Activated CD8-positive, alpha-beta T cell treated with anti-CD3 and anti-CD28 coated beads for 36 hours (primary cell): ENCODE data around the gene DCDC2B. TPM values are rescaled to one million over a fixed set of nuclear protein-coding genes. Genes with fewer than 3 reads are reported as not detected.

Source experiments
- ATAC-seq: fragments of 200-7000 bp; cut with Tn5 transposase; one replicate; pipeline ENCODE4 v1.10.0; 2021; ENCODE audit warnings: mild to moderate bottlenecking, moderate library complexity
- CTCF ChIA-PET: fragments of 350-600 bp; sonication (Branson Sonifier 250); formaldehyde crosslinking; loops from one replicate; lab custom pipeline; 2021; ENCODE audit warnings: antibody characterized with exemption; lab: Charles Lee
- POLR2A ChIA-PET: fragments of 350-600 bp; sonication (Branson Sonifier 250); formaldehyde crosslinking; loops from one replicate; lab custom pipeline; 2021; ENCODE audit warnings: antibody characterized with exemption; lab: Charles Lee
- DNase-seq: peaks from one replicate; pipeline ENCODE4 v3.0.0-alpha.2; 2020
- H3K27ac Mint-ChIP-seq: one replicate; pipeline ENCODE4 v1.8.0; 2021; ENCODE audit warnings: mild to moderate bottlenecking, mixed read lengths
- H3K27me3 Mint-ChIP-seq: one replicate; pipeline ENCODE4 v1.8.0; 2021; ENCODE audit warnings: mixed read lengths
- H3K36me3 Mint-ChIP-seq: one replicate; pipeline ENCODE4 v1.8.0; 2021; ENCODE audit warnings: low read depth, mixed read lengths
- H3K4me1 Mint-ChIP-seq: one replicate; pipeline ENCODE4 v1.8.0; 2021; ENCODE audit warnings: low read depth, mixed read lengths
- H3K4me3 Mint-ChIP-seq: one replicate; pipeline ENCODE4 v1.8.0; 2021; ENCODE audit warnings: mild to moderate bottlenecking, moderate library complexity, mixed read lengths
- H3K9me3 Mint-ChIP-seq: one replicate; pipeline ENCODE4 v1.8.0; 2021; ENCODE audit warnings: mixed read lengths
- intact Hi-C: fragments of 100-400 bp; cut with micrococcal nuclease; formaldehyde crosslinking; loops from one replicate; pipeline ENCODE4 v1.10.0; 2022
- total RNA-seq, 2 experiments: library from RNA; stranded (reverse); gene quantifications; one replicate each; pipeline ENCODE4 v1.2.3, GENCODE V29; 2021
- TF ChIP-seq, protein P1 (sequence below): fragments of 200-600 bp; IDR thresholded peaks from one replicate; pipeline ENCODE4 v1.8.0; 2022; ENCODE audit warnings: antibody characterized with exemption, mild to moderate bottlenecking

The DCDC2B gene
- total RNA-seq, 2 experiments from 2014 or later: not detected

GRCh38 chr1:32240140-32240951 is 31.5 kb downstream of the DCDC2B start:
- intact Hi-C loops: no loop called here
- DNase-seq: peak; percentile 67
- TF ChIP-seq, protein P1, sequence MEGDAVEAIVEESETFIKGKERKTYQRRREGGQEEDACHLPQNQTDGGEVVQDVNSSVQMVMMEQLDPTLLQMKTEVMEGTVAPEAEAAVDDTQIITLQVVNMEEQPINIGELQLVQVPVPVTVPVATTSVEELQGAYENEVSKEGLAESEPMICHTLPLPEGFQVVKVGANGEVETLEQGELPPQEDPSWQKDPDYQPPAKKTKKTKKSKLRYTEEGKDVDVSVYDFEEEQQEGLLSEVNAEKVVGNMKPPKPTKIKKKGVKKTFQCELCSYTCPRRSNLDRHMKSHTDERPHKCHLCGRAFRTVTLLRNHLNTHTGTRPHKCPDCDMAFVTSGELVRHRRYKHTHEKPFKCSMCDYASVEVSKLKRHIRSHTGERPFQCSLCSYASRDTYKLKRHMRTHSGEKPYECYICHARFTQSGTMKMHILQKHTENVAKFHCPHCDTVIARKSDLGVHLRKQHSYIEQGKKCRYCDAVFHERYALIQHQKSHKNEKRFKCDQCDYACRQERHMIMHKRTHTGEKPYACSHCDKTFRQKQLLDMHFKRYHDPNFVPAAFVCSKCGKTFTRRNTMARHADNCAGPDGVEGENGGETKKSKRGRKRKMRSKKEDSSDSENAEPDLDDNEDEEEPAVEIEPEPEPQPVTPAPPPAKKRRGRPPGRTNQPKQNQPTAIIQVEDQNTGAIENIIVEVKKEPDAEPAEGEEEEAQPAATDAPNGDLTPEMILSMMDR: peak; percentile 33
- ATAC-seq: peak; percentile 65
- Mint-ChIP-seq H3K4me1 (peaks cover 17% of the 10 kb centered on the region), H3K4me3 (peak overlapping the region; percentile 80), H3K36me3 (peaks cover 2% of the 10 kb centered on the region), H3K27me3 (no peaks in the 10 kb centered on the region), H3K27ac (peak overlapping the region; percentile 59), H3K9me3 (no peaks in the 10 kb centered on the region)
- CTCF ChIA-PET: interaction anchor here (0.9 to 4.3 kb wide), 14 partner anchors 9 to 161 kb away, joined by 3 to 56 read pairs (median 6); partner anchors contain the start of genes FAM167B, HDAC1, IQCC and LCK
- POLR2A ChIA-PET: interaction anchor here (0.6 to 5.4 kb wide), 22 partner anchors 9 to 96 kb away, joined by 3 to 84 read pairs (median 4); partner anchors contain the start of genes HDAC1, IQCC, LCK and MARCKSL1

DNA sequence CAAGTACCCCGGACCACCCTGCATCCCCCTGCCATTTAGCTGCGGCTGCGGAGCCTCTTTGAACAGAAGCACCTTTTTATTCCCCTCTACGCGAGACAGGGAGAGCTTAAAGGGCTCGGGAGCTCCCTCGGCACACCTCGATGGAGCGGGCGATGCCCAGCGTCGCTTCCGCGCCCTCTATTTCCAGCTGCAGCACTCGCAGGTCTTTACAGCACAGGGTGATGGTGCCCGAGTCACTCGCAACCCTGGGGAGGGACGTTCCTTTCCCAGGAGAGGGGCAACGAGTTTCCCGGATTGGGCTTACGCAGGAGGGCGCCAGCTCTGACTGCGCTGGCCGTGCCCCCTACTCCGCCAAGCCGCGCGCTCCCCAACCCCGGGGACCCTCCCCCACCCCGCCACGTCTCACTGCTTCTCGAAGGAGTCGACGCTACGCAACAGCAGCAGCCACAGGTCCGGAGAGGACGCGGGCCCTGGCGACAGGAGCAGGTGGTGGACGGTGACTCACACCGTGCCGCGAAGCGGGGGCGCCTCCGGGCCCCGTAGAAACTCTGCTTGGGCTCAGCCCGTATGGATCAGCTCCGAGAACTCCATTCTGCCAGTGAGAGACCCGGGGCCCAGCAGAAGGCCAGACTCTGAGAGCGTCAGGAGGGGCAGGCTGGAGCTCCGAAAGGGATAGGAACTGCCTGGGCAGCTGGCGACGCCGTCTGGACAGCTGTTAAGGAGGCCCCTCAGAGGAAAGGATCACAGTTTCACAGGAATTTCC is 32.3 kb downstream of the DCDC2B start:
- no peaks in the 10 kb centered on the region for H3K27me3 Mint-ChIP-seq
- CTCF ChIA-PET: interaction anchor here (0.9 to 4.3 kb wide), 14 partner anchors 10 to 160 kb away, joined by 3 to 56 read pairs (median 6); partner anchors contain the start of genes FAM167B, HDAC1, IQCC and LCK
- H3K36me3 Mint-ChIP-seq: peaks cover under 1% of the 10 kb centered on the region
- peaks cover 18% of the 10 kb centered on the region for H3K4me1 Mint-ChIP-seq
- POLR2A ChIA-PET: interaction anchor here (0.7 to 5.4 kb wide), 16 partner anchors 10 to 76 kb away, joined by 3 to 84 read pairs (median 4); partner anchors contain the start of genes HDAC1, IQCC and LCK
- peak overlapping the region; percentile 59 for H3K27ac Mint-ChIP-seq
- peak; percentile 66 for DNase-seq
- intact Hi-C loops: no loop called here
- no peaks in the 10 kb centered on the region for H3K9me3 Mint-ChIP-seq
- TF ChIP-seq, protein P1: no peak
- peak; percentile 70 for ATAC-seq
- peak overlapping the region; percentile 80 for H3K4me3 Mint-ChIP-seq

- Mint-ChIP-seq H3K9me3 (no peaks in the 10 kb centered on the region), H3K27me3 (no peaks in the 10 kb centered on the region), H3K27ac (peak overlapping the region; percentile 46), H3K36me3 (no peaks in the 10 kb centered on the region), H3K4me1 (peaks cover 27% of the 10 kb centered on the region), H3K4me3 (no peak overlapping the region)
- POLR2A ChIA-PET: interaction anchor here (0.8 to 5.4 kb wide), 5 partner anchors 9 to 61 kb away, joined by 3 to 84 read pairs (median 4); partner anchors contain the start of gene LCK
- ATAC-seq: no peak
- CTCF ChIA-PET: interaction anchor here (0.8 to 4.3 kb wide), 5 partner anchors 8 to 27 kb away, joined by 3 to 28 read pairs (median 4); partner anchors contain the start of gene LCK
- DNase-seq: no peak
- intact Hi-C loops: no loop called here
- TF ChIP-seq, protein P1: no peak
Observed at GRCh38 chr1:32242341-32242851, 33.5 kb downstream of the DCDC2B start.

DNA sequence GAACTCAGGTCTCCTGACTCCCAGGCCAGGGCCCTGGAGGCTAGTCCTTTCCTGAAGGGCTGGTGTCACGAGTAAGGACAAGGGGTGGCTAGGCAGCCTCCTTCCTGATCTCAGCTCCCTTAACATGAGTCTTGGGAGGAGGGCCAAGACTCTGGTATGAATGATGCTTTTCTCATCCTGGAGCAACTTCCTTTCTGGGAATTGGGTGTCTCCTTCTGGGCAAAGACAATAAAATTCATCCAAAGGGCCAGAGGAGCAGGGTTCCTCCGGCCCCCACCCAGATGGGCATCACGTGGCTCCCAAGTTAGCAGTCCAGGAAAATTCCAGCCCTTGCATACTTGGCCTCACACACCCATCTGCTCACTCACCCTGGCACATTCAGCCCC is 38.0 kb downstream of the DCDC2B start, which contains the start of gene FAM167B:
FAM167B (plus strand) TSS at position 335 of the 386 bp plus-strand sequence. CDS start 200 bp downstream, outside the sequence.
- H3K36me3 Mint-ChIP-seq: peaks cover 10% of the 10 kb centered on the region
- H3K27me3 Mint-ChIP-seq: no peaks in the 10 kb centered on the region
- H3K27ac Mint-ChIP-seq: peak within 1 kb of the TSS; percentile 95
- peak within 1 kb of the TSS; percentile 50 for H3K4me3 Mint-ChIP-seq
- H3K9me3 Mint-ChIP-seq: no peaks in the 10 kb centered on the region
- DNase-seq (no peak), ATAC-seq (no peak)
- TF ChIP-seq, protein P1: no peak
- intact Hi-C loops: no loop called here
- CTCF ChIA-PET: interaction anchor here (1.0 to 7.4 kb wide), 10 partner anchors 7 to 135 kb away, joined by 3 to 56 read pairs (median 6); partner anchors contain the start of genes CCDC28B and HDAC1
- POLR2A ChIA-PET: interaction anchor here (0.9 to 1.0 kb wide), 2 partner anchors 9 to 50 kb away, joined by 3 to 4 read pairs; no protein-coding TSS in a partner anchor
- H3K4me1 Mint-ChIP-seq: peaks cover 46% of the 10 kb centered on the region
